B cell (primary cell): ENCODE data around the gene ULK4. TPM values are rescaled to one million over a fixed set of nuclear protein-coding genes. Genes with fewer than 3 reads are reported as not detected.

Experiments
- ATAC-seq: fragments of 200-7000 bp; cut with Tn5 transposase; one replicate; pipeline ENCODE4 v1.10.0; 2021; ENCODE audit warnings: low read depth, mild to moderate bottlenecking, moderate number of reproducible peaks, moderate library complexity
- CTCF ChIA-PET: fragments of 350-600 bp; sonication (Branson Sonifier 250); formaldehyde crosslinking; loops from one replicate; lab custom pipeline; 2021; ENCODE audit warnings: antibody characterized with exemption, inconsistent platforms; lab: Charles Lee
- POLR2A ChIA-PET: fragments of 350-600 bp; sonication (Branson Sonifier 250); formaldehyde crosslinking; loops from one replicate; lab custom pipeline; 2021; ENCODE audit warnings: antibody characterized with exemption; lab: Charles Lee
- DNase-seq: peaks from one replicate; pipeline ENCODE4 v3.0.0; 2013
- H2AFZ ChIP-seq: 2 replicates; pipeline ENCODE4 v1.6.1; 2012; ENCODE audit warnings: mild to moderate bottlenecking, low read depth, low read length; ENCODE audit not compliant: insufficient read depth, poor library complexity, severe bottlenecking
- H3K27ac ChIP-seq, 2 donors: 1 replicate in 1 of 2; 2 replicates in 1 of 2; pipeline ENCODE4 v1.5.1; 2012 to 2013; ENCODE audit warnings: low read length in 2 of 2, mild to moderate bottlenecking in 2 of 2, moderate library complexity in 1 of 2
- H3K27me3 ChIP-seq, 4 experiments: fragments of 200-600 bp in 1 of 4; sonication (generic) in 1 of 4; replicated peaks in 1 of 4; 1 replicate in 2 of 4; 2 replicates in 2 of 4; pipeline versions ENCODE4 v1.6.1 to v1.7.0; 2013 to 2016; ENCODE audit warnings: low read length in 3 of 4, mild to moderate bottlenecking in 2 of 4, mixed read lengths in 1 of 4, moderate library complexity in 1 of 4; ENCODE audit not compliant: insufficient read depth in 4 of 4, control insufficient read depth in 3 of 4; ENCODE audit errors: control extremely low read depth in 1 of 4
- H3K36me3 ChIP-seq, 2 experiments: replicated peaks in 1 of 2; 1 replicate in 1 of 2; 2 replicates in 1 of 2; pipeline versions ENCODE4 v1.6.1 to v1.7.1; 2013; ENCODE audit warnings: low read length in 1 of 2; ENCODE audit not compliant: insufficient read depth in 2 of 2, control insufficient read depth in 1 of 2; ENCODE audit errors: control extremely low read depth in 1 of 2, extremely low read depth in 1 of 2
- H3K4me1 ChIP-seq, 2 donors: fragments of 200-600 bp in 1 of 2; sonication (generic) in 1 of 2; 1 replicate in 1 of 2; 2 replicates in 1 of 2; pipeline versions ENCODE4 v1.5.1 to v1.6.1; 2013 to 2017; ENCODE audit warnings: low read length in 2 of 2; ENCODE audit not compliant: control insufficient read depth in 2 of 2, insufficient read depth in 2 of 2
- H3K4me2 ChIP-seq: replicated peaks from 2 replicates; pipeline ENCODE3; 2012; ENCODE audit warnings: mild to moderate bottlenecking, low read depth, low read length; ENCODE audit not compliant: poor library complexity, severe bottlenecking
- H3K4me3 ChIP-seq, 5 experiments: fragments of 200-600 bp in 1 of 5; sonication (generic) in 1 of 5; 1 replicate in 3 of 5; 2 replicates in 2 of 5; pipeline versions ENCODE4 v1.5.1 to v1.7.0; 2011 to 2016; ENCODE audit warnings: low read length in 4 of 5, mild to moderate bottlenecking in 4 of 5, low read depth in 2 of 5, control low read depth in 1 of 5, moderate library complexity in 1 of 5; ENCODE audit not compliant: insufficient read depth in 1 of 5; ENCODE audit errors: control extremely low read depth in 1 of 5, extremely low read depth in 1 of 5
- H3K79me2 ChIP-seq: fragments of 200-600 bp; sonication (generic); one replicate; pipeline ENCODE4 v1.6.0; 2016; ENCODE audit warnings: low read length; ENCODE audit not compliant: control insufficient read depth, insufficient read depth
- H3K9ac ChIP-seq: fragments of 200-600 bp; sonication (generic); 2 replicates; pipeline ENCODE4 v1.6.1; 2017; ENCODE audit warnings: mild to moderate bottlenecking, low read length, moderate library complexity
- H3K9me3 ChIP-seq, 3 donors: one replicate each; pipeline versions ENCODE4 v1.6.1 to v1.7.1; 2013; ENCODE audit warnings: low read length in 2 of 3; ENCODE audit not compliant: control insufficient read depth in 2 of 3, insufficient read depth in 1 of 3; ENCODE audit errors: control extremely low read depth in 1 of 3
- H4K20me1 ChIP-seq: 2 replicates; pipeline ENCODE4 v1.6.0; 2012; ENCODE audit warnings: mild to moderate bottlenecking, low read length; ENCODE audit not compliant: insufficient read depth, control insufficient read depth, poor library complexity, severe bottlenecking
- H3K27ac Mint-ChIP-seq: one replicate; pipeline ENCODE4 v1.8.0; 2021; ENCODE audit warnings: mixed read lengths
- H3K27me3 Mint-ChIP-seq: one replicate; pipeline ENCODE4 v1.8.0; 2021; ENCODE audit warnings: mixed read lengths
- H3K4me1 Mint-ChIP-seq: one replicate; pipeline ENCODE4 v1.8.0; 2021; ENCODE audit warnings: mixed read lengths
- H3K4me3 Mint-ChIP-seq: one replicate; pipeline ENCODE4 v1.8.0; 2021; ENCODE audit warnings: mixed read lengths
- H3K9me3 Mint-ChIP-seq: one replicate; pipeline ENCODE4 v1.8.0; 2022; ENCODE audit warnings: mixed read lengths; ENCODE audit not compliant: insufficient read depth
- EZH2 ChIP-seq: IDR thresholded peaks from 2 replicates; pipeline ENCODE4 v1.6.1; 2012; ENCODE audit warnings: borderline replicate concordance, low read depth, mild to moderate bottlenecking, moderate library complexity, low read length; ENCODE audit not compliant: insufficient read depth, poor library complexity, severe bottlenecking
- WGBS: methylation state at CpG from one replicate; pipeline ENCODE4 v1.1.5; 2013; ENCODE audit warnings: missing lambda C conversion rate; ENCODE audit not compliant: insufficient coverage; 5-methylcytosine and 5-hydroxymethylcytosine counted together
- intact Hi-C: fragments of 100-400 bp; cut with micrococcal nuclease; formaldehyde crosslinking; loops from one replicate; pipeline ENCODE4 v1.10.0; 2022
- polyA plus RNA-seq: library from polyadenylated mRNA; depleted of rRNA; stranded (reverse); fragments of >200 nt; gene quantifications from 2 replicates; pipeline ENCODE4 v1.2.3, GENCODE V29; 2012
- total RNA-seq, 2 donors: library from RNA; stranded (reverse); fragments of 120-200 nt in 1 of 2; gene quantifications; 1 replicate in 1 of 2; 2 replicates in 1 of 2; pipeline versions ENCODE4 v1.2.3 to v1.2.4, GENCODE V29; 2013 to 2022
- TF ChIP-seq, protein P1 (sequence below): fragments of 200-600 bp; IDR thresholded peaks from one replicate; pipeline ENCODE4 v1.8.0; 2022; ENCODE audit warnings: antibody characterized with exemption, mild to moderate bottlenecking

ULK4 gene
- total and polyA plus RNA-seq, 2 donors (not counting 1 experiment from before 2014, with no cell fraction given), result 5.2 to 33.7 TPM

DNA sequence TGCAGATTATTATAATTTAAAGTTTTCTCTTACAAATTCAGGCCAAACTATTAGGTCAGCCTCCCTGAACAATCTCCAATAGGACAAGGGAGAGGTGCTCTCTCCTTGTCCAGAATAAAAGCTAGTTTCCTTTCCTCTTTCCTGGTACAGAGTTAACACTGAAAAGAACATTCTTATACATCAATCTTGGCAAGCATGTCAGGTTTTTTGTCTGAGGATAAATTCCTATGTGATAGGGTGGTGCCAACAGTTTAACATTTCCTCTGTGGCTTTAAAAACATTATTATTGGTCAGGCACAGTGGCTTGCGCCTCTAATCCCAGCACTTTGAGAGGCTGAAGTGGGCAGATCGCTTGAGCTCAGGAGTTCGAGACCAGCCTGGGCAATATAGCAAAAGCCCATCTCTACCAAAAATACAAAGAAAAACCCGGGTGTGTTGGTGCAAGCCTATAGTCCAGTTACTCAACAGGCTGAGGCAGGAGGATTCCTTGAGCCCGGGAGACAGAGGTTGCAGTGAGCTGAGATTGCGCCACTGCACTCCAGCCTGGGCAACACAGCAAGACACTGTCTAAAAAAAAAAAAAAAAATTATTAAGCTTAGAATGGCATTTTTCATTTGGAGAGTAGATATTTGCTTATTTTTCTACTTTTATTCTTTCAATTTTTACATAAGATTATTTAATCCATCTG, 13.7 kb upstream of the ULK4 start:
- 92% methylated on average over 3 of the region's 6 CpGs for WGBS

GRCh38 chr3:41974223-41974622, 12.3 kb upstream of the ULK4 start:
- peaks cover 0 to 5% of the 10 kb centered on the region in 2 donors for H3K4me1 ChIP-seq
- ATAC-seq (no peak), DNase-seq (no peak)
- no peaks in the 10 kb centered on the region for H3K79me2 ChIP-seq
- no peaks in the 10 kb centered on the region for H3K27me3 ChIP-seq
- intact Hi-C loops, result no loop called here
- peaks cover 6% of the 10 kb centered on the region for H3K4me1 Mint-ChIP-seq
- H3K9me3 Mint-ChIP-seq, result no peaks in the 10 kb centered on the region
- ChIA-PET POLR2A (no interaction called here), CTCF (interaction anchor here (0.6 kb wide), 1 partner anchor 640 kb away, joined by 4 read pairs; no protein-coding TSS in a partner anchor)
- H2AFZ ChIP-seq, result no peak overlapping the region
- peaks cover 0 to 4% (median 2%) of the 10 kb centered on the region in 3 donors for H3K9me3 ChIP-seq
- no peak overlapping the region for H3K4me2 ChIP-seq
- H3K27ac ChIP-seq, result no peak overlapping the region
- no peaks in the 10 kb centered on the region for H3K27me3 Mint-ChIP-seq
- no peak overlapping the region for H3K4me3 ChIP-seq
- H4K20me1 ChIP-seq, result no peaks in the 10 kb centered on the region
- H3K36me3 ChIP-seq, result no peaks in the 10 kb centered on the region
- TF ChIP-seq, protein P1, sequence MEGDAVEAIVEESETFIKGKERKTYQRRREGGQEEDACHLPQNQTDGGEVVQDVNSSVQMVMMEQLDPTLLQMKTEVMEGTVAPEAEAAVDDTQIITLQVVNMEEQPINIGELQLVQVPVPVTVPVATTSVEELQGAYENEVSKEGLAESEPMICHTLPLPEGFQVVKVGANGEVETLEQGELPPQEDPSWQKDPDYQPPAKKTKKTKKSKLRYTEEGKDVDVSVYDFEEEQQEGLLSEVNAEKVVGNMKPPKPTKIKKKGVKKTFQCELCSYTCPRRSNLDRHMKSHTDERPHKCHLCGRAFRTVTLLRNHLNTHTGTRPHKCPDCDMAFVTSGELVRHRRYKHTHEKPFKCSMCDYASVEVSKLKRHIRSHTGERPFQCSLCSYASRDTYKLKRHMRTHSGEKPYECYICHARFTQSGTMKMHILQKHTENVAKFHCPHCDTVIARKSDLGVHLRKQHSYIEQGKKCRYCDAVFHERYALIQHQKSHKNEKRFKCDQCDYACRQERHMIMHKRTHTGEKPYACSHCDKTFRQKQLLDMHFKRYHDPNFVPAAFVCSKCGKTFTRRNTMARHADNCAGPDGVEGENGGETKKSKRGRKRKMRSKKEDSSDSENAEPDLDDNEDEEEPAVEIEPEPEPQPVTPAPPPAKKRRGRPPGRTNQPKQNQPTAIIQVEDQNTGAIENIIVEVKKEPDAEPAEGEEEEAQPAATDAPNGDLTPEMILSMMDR, result no peak
- TF ChIP-seq EZH2, result no peak
- no peak overlapping the region for H3K4me3 Mint-ChIP-seq
- no peak overlapping the region for H3K9ac ChIP-seq
- H3K27ac Mint-ChIP-seq, result no peak overlapping the region
- no CpG with 5 or more reads among the region's 2 CpGs for WGBS

More for the DNA sequence above, 13.7 kb upstream of the ULK4 start:
- Histone ChIP-seq H3K4me1 (peaks cover 0 to 5% of the 10 kb centered on the region in 2 donors), H3K4me3 (no peak overlapping the region), H2AFZ (no peak overlapping the region), H3K79me2 (no peaks in the 10 kb centered on the region), H3K4me2 (no peak overlapping the region), H3K9ac (no peak overlapping the region), H3K27me3 (no peaks in the 10 kb centered on the region), H3K27ac (no peak overlapping the region), H4K20me1 (no peaks in the 10 kb centered on the region), H3K36me3 (no peaks in the 10 kb centered on the region), H3K9me3 (peaks cover 0 to 4% (median 2%) of the 10 kb centered on the region in 3 donors)
- H3K9me3 Mint-ChIP-seq, result no peaks in the 10 kb centered on the region
- ChIA-PET CTCF (no interaction called here), POLR2A (no interaction called here)
- no peak overlapping the region for H3K27ac Mint-ChIP-seq
- H3K27me3 Mint-ChIP-seq, result no peaks in the 10 kb centered on the region
- no peak for TF ChIP-seq EZH2
- TF ChIP-seq, protein P1, result no peak
- intact Hi-C loops, result no loop called here
- peaks cover 6% of the 10 kb centered on the region for H3K4me1 Mint-ChIP-seq
- ATAC-seq (no peak), DNase-seq (no peak)
- H3K4me3 Mint-ChIP-seq, result no peak overlapping the region
